CD4-positive, alpha-beta memory T cell (primary cell): Measurements from ENCODE around the gene TMEM141. TPM values are rescaled to one million over a fixed set of nuclear protein-coding genes. Genes with fewer than 3 reads are reported as not detected.

Experiments used
- CTCF ChIA-PET: fragments of 350-600 bp; sonication (Branson Sonifier 250); formaldehyde crosslinking; loops from one replicate; lab custom pipeline; 2021; ENCODE audit warnings: inconsistent platforms; ENCODE audit not compliant: partially characterized antibody; lab: Charles Lee
- POLR2A ChIA-PET: fragments of 350-600 bp; sonication (Branson Sonifier 250); formaldehyde crosslinking; loops from one replicate; lab custom pipeline; 2021; ENCODE audit not compliant: partially characterized antibody; lab: Charles Lee
- DNase-seq, 5 donors: peaks; one replicate each; pipeline versions ENCODE4 v3.0.0 to v3.0.0-alpha.2; 2020 to 2022; ENCODE audit warnings: mixed read lengths in 1 of 5
- H3K27ac ChIP-seq: one replicate; pipeline ENCODE4 v1.7.0; 2013; ENCODE audit warnings: low read depth, low read length
- H3K27me3 ChIP-seq: 2 replicates; pipeline ENCODE4 v1.7.0; 2013; ENCODE audit warnings: mild to moderate bottlenecking, low read length, moderate library complexity; ENCODE audit not compliant: insufficient read depth
- H3K36me3 ChIP-seq: 2 replicates; pipeline ENCODE4 v1.7.0; 2013; ENCODE audit warnings: mild to moderate bottlenecking, low read length, moderate library complexity; ENCODE audit not compliant: insufficient read depth
- H3K4me1 ChIP-seq: 2 replicates; pipeline ENCODE4 v1.7.0; 2013; ENCODE audit warnings: mild to moderate bottlenecking, low read length, moderate library complexity; ENCODE audit not compliant: insufficient read depth
- H3K4me3 ChIP-seq, 2 donors: one replicate each; pipeline ENCODE4 v1.7.0; 2013; ENCODE audit warnings: low read length in 2 of 2, mild to moderate bottlenecking in 1 of 2
- H3K9me3 ChIP-seq, 2 donors: one replicate each; pipeline ENCODE4 v1.7.0; 2013; ENCODE audit warnings: low read length in 2 of 2, control low read depth in 1 of 2; ENCODE audit not compliant: control insufficient read depth in 1 of 2
- H3K27ac Mint-ChIP-seq, 7 donors: one replicate each; pipeline ENCODE4 v1.8.0; 2020 to 2021; ENCODE audit warnings: mixed read lengths in 7 of 7, mild to moderate bottlenecking in 6 of 7, inconsistent platforms in 3 of 7, moderate library complexity in 3 of 7
- H3K27me3 Mint-ChIP-seq, 2 donors: one replicate each; pipeline ENCODE4 v1.8.0; 2020 to 2021; ENCODE audit warnings: mixed read lengths in 2 of 2
- H3K36me3 Mint-ChIP-seq, 2 donors: one replicate each; pipeline ENCODE4 v1.8.0; 2020 to 2021; ENCODE audit warnings: mixed read lengths in 2 of 2, inconsistent platforms in 1 of 2, mild to moderate bottlenecking in 1 of 2
- H3K4me1 Mint-ChIP-seq, 4 donors: one replicate each; pipeline ENCODE4 v1.8.0; 2020 to 2021; ENCODE audit warnings: mixed read lengths in 4 of 4, mild to moderate bottlenecking in 1 of 4
- H3K4me3 Mint-ChIP-seq, 8 donors: one replicate each; pipeline ENCODE4 v1.8.0; 2020 to 2021; ENCODE audit warnings: mixed read lengths in 8 of 8, mild to moderate bottlenecking in 7 of 8, moderate library complexity in 6 of 8, inconsistent platforms in 3 of 8
- H3K9me3 Mint-ChIP-seq, 8 donors: one replicate each; pipeline ENCODE4 v1.8.0; 2020 to 2021; ENCODE audit warnings: mixed read lengths in 8 of 8, mild to moderate bottlenecking in 5 of 8, inconsistent platforms in 3 of 8, moderate library complexity in 1 of 8
- intact Hi-C: fragments of 100-400 bp; cut with micrococcal nuclease; formaldehyde crosslinking; loops from one replicate; pipeline ENCODE4 v1.15.1; 2023
- polyA plus RNA-seq, 2 donors: library from polyadenylated mRNA; unstranded; fragments of 300-500 nt; fragmentation: Illumina TruSeq; gene quantifications; one replicate each; pipeline ENCODE4 v1.2.3, GENCODE V29; 2021
- total RNA-seq, 2 experiments: library from RNA; stranded (reverse); gene quantifications; one replicate each; pipeline ENCODE4 v1.2.3, GENCODE V29; 2021

Gene TMEM141
- total and polyA plus RNA-seq, 4 experiments from 2014 or later, result 34.3 to 53.4 (median 44.7) TPM

GRCh38 chr9:136807281-136808074, 16.3 kb downstream of the TMEM141 start, which contains the start of gene RABL6:
Gene RABL6, plus strand, starts transcription at chr9:136807948. Its CDS starts 249 bp downstream, at chr9:136808197.
- H3K27ac Mint-ChIP-seq, result peak within 1 kb of the TSS; percentile 91 to 96 (median 94)
- no peaks in the 10 kb centered on the region for H3K36me3 ChIP-seq
- peak within 1 kb of the TSS; percentile 83 for H3K27ac ChIP-seq
- ChIA-PET CTCF (interaction anchor here (2.1 to 2.8 kb wide), 3 partner anchors 15 to 228 kb away, joined by 11 to 16 read pairs (median 11); partner anchors contain the start of gene AJM1), POLR2A (interaction anchor here (0.6 to 5.1 kb wide), 29 partner anchors 8 to 712 kb away, joined by 3 to 38 read pairs (median 4); partner anchors contain the start of genes ABCA2, CCDC183, CLIC3 and FBXW5)
- H3K4me3 ChIP-seq, result peak within 1 kb of the TSS; percentile 61 to 74
- DNase-seq, result peak; percentile 78 to 90 (median 86)
- no peaks in the 10 kb centered on the region for H3K9me3 Mint-ChIP-seq
- intact Hi-C loops, result loop anchor here (2.0 to 5.0 kb wide), 2 partner anchors 17 to 35 kb away; partner anchors contain the start of genes AJM1 and TMEM141
- H3K9me3 ChIP-seq, result no peaks in the 10 kb centered on the region
- H3K36me3 Mint-ChIP-seq, result peaks cover 3 to 16% of the 10 kb centered on the region in 2 donors
- H3K4me1 Mint-ChIP-seq, result peaks cover 11 to 45% (median 30%) of the 10 kb centered on the region in 4 donors
- peak within 1 kb of the TSS; percentile 87 to 93 (median 90) for H3K4me3 Mint-ChIP-seq
- peaks cover 40% of the 10 kb centered on the region for H3K4me1 ChIP-seq
- H3K27me3 Mint-ChIP-seq, result no peaks in the 10 kb centered on the region
- no peaks in the 10 kb centered on the region for H3K27me3 ChIP-seq

GRCh38 chr9:136808075-136808805, 17.1 kb downstream of the TMEM141 start:
- no peaks in the 10 kb centered on the region for H3K27me3 Mint-ChIP-seq
- POLR2A ChIA-PET, result interaction anchor here (0.7 to 5.1 kb wide), 24 partner anchors 9 to 448 kb away, joined by 3 to 38 read pairs (median 5); partner anchors contain the start of genes ABCA2, CCDC183, FBXW5 and FUT7
- peak overlapping the region; percentile 35 to 87 (median 78) for H3K27ac Mint-ChIP-seq
- Histone ChIP-seq H3K27me3 (no peaks in the 10 kb centered on the region), H3K4me3 (peak overlapping the region; percentile 61 to 65), H3K27ac (peak overlapping the region; percentile 83), H3K9me3 (no peaks in the 10 kb centered on the region), H3K4me1 (peaks cover 45% of the 10 kb centered on the region), H3K36me3 (no peaks in the 10 kb centered on the region)
- H3K4me3 Mint-ChIP-seq, result peak overlapping the region; percentile 80 to 88 (median 86)
- DNase-seq, result peak in 2 of 5 donors; percentile 49 to 59
- peaks cover 3 to 22% of the 10 kb centered on the region in 2 donors for H3K36me3 Mint-ChIP-seq
- intact Hi-C loops, result loop anchor here (5.0 kb wide), 1 partner anchor 34 kb away; the partner anchor contains the start of gene AJM1
- H3K4me1 Mint-ChIP-seq, result peaks cover 15 to 53% (median 37%) of the 10 kb centered on the region in 4 donors
- CTCF ChIA-PET, result interaction anchor here (2.0 to 2.8 kb wide), 2 partner anchors 16 to 34 kb away, joined by 5 to 11 read pairs; partner anchors contain the start of gene AJM1
- H3K9me3 Mint-ChIP-seq, result no peaks in the 10 kb centered on the region

GRCh38 chr9:136808806-136809158, 17.6 kb downstream of the TMEM141 start:
- no peaks in the 10 kb centered on the region for H3K27me3 ChIP-seq
- H3K9me3 Mint-ChIP-seq, result no peaks in the 10 kb centered on the region
- intact Hi-C loops, result loop anchor here (5.0 kb wide), 1 partner anchor 34 kb away; the partner anchor contains the start of gene AJM1
- H3K27me3 Mint-ChIP-seq, result no peaks in the 10 kb centered on the region
- H3K4me3 Mint-ChIP-seq, result peak overlapping the region; percentile 79 to 87 (median 84)
- DNase-seq, result peak in 1 of 5 donors; percentile 25
- peaks cover 15 to 58% (median 41%) of the 10 kb centered on the region in 4 donors for H3K4me1 Mint-ChIP-seq
- H3K4me1 ChIP-seq, result peaks cover 45% of the 10 kb centered on the region
- H3K27ac Mint-ChIP-seq, result peak overlapping the region; percentile 35 to 87 (median 75)
- peak overlapping the region; percentile 61 to 65 for H3K4me3 ChIP-seq
- H3K9me3 ChIP-seq, result no peaks in the 10 kb centered on the region
- H3K36me3 ChIP-seq, result no peaks in the 10 kb centered on the region
- ChIA-PET POLR2A (interaction anchor here (0.8 to 5.1 kb wide), 9 partner anchors 9 to 432 kb away, joined by 3 to 28 read pairs (median 12); partner anchors contain the start of genes ABCA2, FBXW5 and TUBB4B), CTCF (interaction anchor here (1.8 to 2.8 kb wide), 3 partner anchors 16 to 220 kb away, joined by 5 to 11 read pairs (median 6); partner anchors contain the start of gene AJM1)
- H3K36me3 Mint-ChIP-seq, result peaks cover 4 to 24% of the 10 kb centered on the region in 2 donors
- peak overlapping the region; percentile 83 for H3K27ac ChIP-seq

- peak overlapping the region in 1 of 7 donors; percentile 33 for H3K27ac Mint-ChIP-seq
- POLR2A ChIA-PET, result interaction anchor here (0.6 to 1.3 kb wide), 2 partner anchors 21 to 23 kb away, joined by 3 read pairs; no protein-coding TSS in a partner anchor
Observed at GRCh38 chr9:136814725-136815421, 23.7 kb downstream of the TMEM141 start.

GRCh38 chr9:136815422-136815782, 24.3 kb downstream of the TMEM141 start:
- peak overlapping the region in 1 of 7 donors; percentile 12 for H3K27ac Mint-ChIP-seq
- H3K27me3 ChIP-seq, result no peaks in the 10 kb centered on the region
- no peak overlapping the region for H3K4me3 Mint-ChIP-seq
- peaks cover 16 to 41% (median 23%) of the 10 kb centered on the region in 4 donors for H3K4me1 Mint-ChIP-seq
- no peak overlapping the region for H3K4me3 ChIP-seq
- CTCF ChIA-PET, result interaction anchor here (1.1 to 2.1 kb wide), 2 partner anchors 23 to 27 kb away, joined by 4 to 5 read pairs; partner anchors contain the start of gene AJM1
- peaks cover 15 to 18% of the 10 kb centered on the region in 2 donors for H3K36me3 Mint-ChIP-seq
- peaks cover 12% of the 10 kb centered on the region for H3K4me1 ChIP-seq
- no peak for DNase-seq
- H3K27ac ChIP-seq, result no peak overlapping the region
- no peaks in the 10 kb centered on the region for H3K36me3 ChIP-seq
- H3K9me3 ChIP-seq, result no peaks in the 10 kb centered on the region
- intact Hi-C loops, result no loop called here
- POLR2A ChIA-PET, result interaction anchor here (0.6 to 1.4 kb wide), 2 partner anchors 9 to 25 kb away, joined by 3 to 6 read pairs; no protein-coding TSS in a partner anchor
- H3K27me3 Mint-ChIP-seq, result no peaks in the 10 kb centered on the region
- H3K9me3 Mint-ChIP-seq, result no peaks in the 10 kb centered on the region

More at GRCh38 chr9:136814725-136815421, 23.7 kb downstream of the TMEM141 start:
- H3K27me3 ChIP-seq, result no peaks in the 10 kb centered on the region
- no peaks in the 10 kb centered on the region for H3K36me3 ChIP-seq
- H3K36me3 Mint-ChIP-seq, result peaks cover 15 to 20% of the 10 kb centered on the region in 2 donors
- CTCF ChIA-PET, result interaction anchor here (1.1 to 2.1 kb wide), 2 partner anchors 23 to 28 kb away, joined by 4 to 5 read pairs; partner anchors contain the start of gene AJM1
- H3K4me3 ChIP-seq, result no peak overlapping the region
- H3K27ac ChIP-seq, result no peak overlapping the region
- peaks cover 17 to 45% (median 26%) of the 10 kb centered on the region in 4 donors for H3K4me1 Mint-ChIP-seq
- no peak for DNase-seq
- no peaks in the 10 kb centered on the region for H3K9me3 Mint-ChIP-seq
- H3K4me3 Mint-ChIP-seq, result peak overlapping the region in 1 of 8 donors; percentile 69
- H3K27me3 Mint-ChIP-seq, result no peaks in the 10 kb centered on the region
- no peaks in the 10 kb centered on the region for H3K9me3 ChIP-seq
- intact Hi-C loops, result no loop called here
- peaks cover 17% of the 10 kb centered on the region for H3K4me1 ChIP-seq
